Endothelial cell of umbilical vein (primary cell): ENCODE results near the gene PPP1CB. TPM values are rescaled to one million over a fixed set of nuclear protein-coding genes. Genes with fewer than 3 reads are reported as not detected.

Experiments used
- BruUV-seq: library from RNA; stranded (reverse); fragments of 400-500 nt; replicated peaks from 2 replicates; lab custom pipeline; 2021; lab: Mats Ljungman, UMichigan
- CTCF ChIA-PET: fragments of 300-600, 350-600 bp; sonication (Branson Sonifier 250); formaldehyde crosslinking; loops from one replicate; lab custom pipeline; 2021; ENCODE audit warnings: antibody characterized with exemption, inconsistent platforms; lab: Charles Lee
- POLR2A ChIA-PET: fragments of 300-600, 350-600 bp; sonication (Branson Sonifier 250); formaldehyde crosslinking; loops from one replicate; lab custom pipeline; 2021; ENCODE audit warnings: antibody characterized with exemption, inconsistent platforms; lab: Charles Lee
- DNase-seq: peaks from one replicate; pipeline ENCODE4 v3.0.0-alpha.2; 2011; ENCODE audit warnings: low read depth, low spot score
- FAIRE-seq: peaks from 2 replicates; lab custom pipeline; 2011; peaks lifted over from hg19 to GRCh38; lab: Jason Lieb, UNC
- H2AFZ ChIP-seq: 2 replicates; pipeline ENCODE4 v1.6.0; 2012; ENCODE audit warnings: low read depth, low read length, control low read depth, inconsistent platforms
- H3K27ac ChIP-seq: 2 replicates; pipeline ENCODE4 v1.5.1; 2011; ENCODE audit warnings: low read depth, mild to moderate bottlenecking, control low read depth, low read length, moderate library complexity; ENCODE audit not compliant: insufficient read depth
- H3K27me3 ChIP-seq, 2 experiments: 2 replicates each; pipeline versions ENCODE4 v1.6.0 to v1.6.1; 2011; ENCODE audit warnings: low read length in 2 of 2, mixed read lengths in 1 of 2; ENCODE audit not compliant: control insufficient read depth in 2 of 2, insufficient read depth in 2 of 2
- H3K36me3 ChIP-seq, 2 experiments: 2 replicates in 1 of 2; 3 replicates in 1 of 2; pipeline ENCODE4 v1.5.1; 2011; ENCODE audit warnings: low read length in 2 of 2, mild to moderate bottlenecking in 1 of 2, moderate library complexity in 1 of 2; ENCODE audit not compliant: control insufficient read depth in 2 of 2, insufficient read depth in 2 of 2; ENCODE audit errors: extremely low read depth in 1 of 2
- H3K4me1 ChIP-seq: 3 replicates; pipeline ENCODE4 v1.5.1; 2011; ENCODE audit warnings: mild to moderate bottlenecking, low read length; ENCODE audit not compliant: control insufficient read depth, insufficient read depth; ENCODE audit errors: extremely low read depth
- H3K4me2 ChIP-seq: 2 replicates; pipeline ENCODE4 v1.6.1; 2011; ENCODE audit warnings: low read length, control low read depth, mixed read lengths; ENCODE audit not compliant: insufficient read depth
- H3K4me3 ChIP-seq, 3 experiments: fragments of 200-600 bp in 1 of 3; sonication (generic), shearing (Covaris generic) in 1 of 3; replicated peaks in 1 of 3; 2 replicates each; pipeline ENCODE4 v1.5.1; 2011 to 2016; ENCODE audit warnings: control low read depth in 3 of 3, low read length in 3 of 3, mild to moderate bottlenecking in 2 of 3, inconsistent platforms in 1 of 3, low read depth in 1 of 3, moderate library complexity in 1 of 3; ENCODE audit not compliant: insufficient read depth in 1 of 3
- H3K79me2 ChIP-seq: 2 replicates; pipeline ENCODE4 v1.6.0; 2012; ENCODE audit warnings: low read length, inconsistent platforms; ENCODE audit not compliant: control insufficient read depth, insufficient read depth
- H3K9ac ChIP-seq: replicated peaks from 2 replicates; pipeline ENCODE3; 2011; ENCODE audit warnings: low read length, control low read depth; ENCODE audit not compliant: insufficient read depth; ENCODE audit errors: extremely low read depth
- H3K9me1 ChIP-seq: replicated peaks from 3 replicates; pipeline ENCODE4 v1.6.0; 2011; ENCODE audit warnings: mild to moderate bottlenecking, low read length; ENCODE audit not compliant: control insufficient read depth, insufficient read depth; ENCODE audit errors: extremely low read depth
- H3K9me3 ChIP-seq: replicated peaks from 2 replicates; pipeline ENCODE4 v1.5.1; 2012; ENCODE audit warnings: low read length, inconsistent platforms; ENCODE audit not compliant: control insufficient read depth, insufficient read depth
- H4K20me1 ChIP-seq: replicated peaks from 2 replicates; pipeline ENCODE3; 2011; ENCODE audit warnings: mild to moderate bottlenecking, low read length; ENCODE audit not compliant: control insufficient read depth, insufficient read depth; ENCODE audit errors: extremely low read depth
- EZH2 ChIP-seq: IDR thresholded peaks from 2 replicates; pipeline ENCODE4 v1.6.1; 2012; ENCODE audit warnings: borderline replicate concordance, low read depth, mild to moderate bottlenecking, moderate library complexity, low read length, inconsistent platforms; ENCODE audit not compliant: severe bottlenecking
- FOS ChIP-seq: IDR thresholded peaks from 2 replicates; pipeline ENCODE4 v1.6.1; 2011; ENCODE audit warnings: mild to moderate bottlenecking, low read length, moderate library complexity, borderline replicate concordance; ENCODE audit not compliant: insufficient read depth
- GATA2 ChIP-seq: IDR thresholded peaks from 2 replicates; pipeline ENCODE4 v1.7.0; 2011; ENCODE audit warnings: low read depth, mild to moderate bottlenecking, moderate library complexity, mixed read lengths, low read length; ENCODE audit not compliant: insufficient read length, insufficient read depth
- JUN ChIP-seq: IDR thresholded peaks from 2 replicates; pipeline ENCODE4 v1.6.1; 2011; ENCODE audit warnings: borderline replicate concordance, low read depth; ENCODE audit not compliant: insufficient read length, insufficient read depth
- MAX ChIP-seq: IDR thresholded peaks from 2 replicates; pipeline ENCODE4 v1.6.1; 2011; ENCODE audit not compliant: insufficient read depth, insufficient read length
- MYC ChIP-seq: IDR thresholded peaks from one replicate; pipeline ENCODE4 v1.6.1; 2011; ENCODE audit warnings: mild to moderate bottlenecking, low read depth, low read length
- POLR2A ChIP-seq: IDR thresholded peaks from 2 replicates; pipeline ENCODE4 v1.6.1; 2012; ENCODE audit warnings: low read depth, mild to moderate bottlenecking, control low read depth, low read length
- POLR2AphosphoS5 ChIP-seq: IDR thresholded peaks from 2 replicates; pipeline ENCODE4 v1.6.1; 2012; ENCODE audit warnings: low read depth, mild to moderate bottlenecking, control low read depth, low read length, moderate library complexity; ENCODE audit not compliant: insufficient read depth
- dilution Hi-C: fragments of 300-500 bp; cut with MboI; formaldehyde crosslinking; loops from one replicate; pipeline ENCODE4 v1.15.0; 2019; ENCODE audit warnings: low sequenced_read_pairs; ENCODE audit not compliant: extremely low pct_ligation_motif_present
- intact Hi-C: fragments of 100-400 bp; cut with micrococcal nuclease; formaldehyde crosslinking; loops from one replicate; pipeline ENCODE4 v1.10.0; 2022
- polyA plus RNA-seq, 4 experiments: library from polyadenylated mRNA; depleted of rRNA in 3 of 4; stranded (reverse) in 3 of 4; unstranded in 1 of 4; fragments of >200 nt; gene quantifications; 2 replicates each; pipeline versions ENCODE4 v1.2.1 to v1.2.3, GENCODE V29; 2011 to 2012; ENCODE audit warnings: missing spikeins in 1 of 4
- total RNA-seq: library from RNA; stranded (reverse); gene quantifications from 2 replicates; pipeline ENCODE4 v1.2.3, GENCODE V29; 2021
- TF ChIP-seq, protein P1 (sequence below), 2 donors: IDR thresholded peaks; 1 replicate in 1 of 2; 2 replicates in 1 of 2; pipeline ENCODE4 v1.5.1; 2011; ENCODE audit warnings: low read length in 2 of 2, mild to moderate bottlenecking in 2 of 2, moderate library complexity in 2 of 2, control low read depth in 1 of 2, inconsistent platforms in 1 of 2, low read depth in 1 of 2; ENCODE audit not compliant: insufficient read depth in 1 of 2; ENCODE audit errors: extremely low read depth in 1 of 2

Gene PPP1CB
- total and polyA plus RNA-seq, 2 donors (not counting 3 experiments of a cell fraction or from before 2014, with no cell fraction given) = 29.8 to 163 TPM

GRCh38 chr2:28838971-28839370 lies 87.3 kb downstream of the PPP1CB start:
- Histone ChIP-seq H3K9me3 (no peaks in the 10 kb centered on the region), H3K9ac (no peak overlapping the region), H3K79me2 (no peaks in the 10 kb centered on the region), H3K27me3 (no peaks in the 10 kb centered on the region), H3K9me1 (no peaks in the 10 kb centered on the region), H2AFZ (no peak overlapping the region), H3K4me1 (peaks cover 3% of the 10 kb centered on the region), H3K27ac (no peak overlapping the region), H3K4me3 (no peak overlapping the region), H4K20me1 (no peaks in the 10 kb centered on the region), H3K36me3 (no peaks in the 10 kb centered on the region), H3K4me2 (no peak overlapping the region)
- FAIRE-seq (no peak), DNase-seq (no peak)
- no peak for TF ChIP-seq JUN
- TF ChIP-seq GATA2 = no peak
- TF ChIP-seq MYC = no peak
- TF ChIP-seq MAX = no peak
- TF ChIP-seq, protein P1, sequence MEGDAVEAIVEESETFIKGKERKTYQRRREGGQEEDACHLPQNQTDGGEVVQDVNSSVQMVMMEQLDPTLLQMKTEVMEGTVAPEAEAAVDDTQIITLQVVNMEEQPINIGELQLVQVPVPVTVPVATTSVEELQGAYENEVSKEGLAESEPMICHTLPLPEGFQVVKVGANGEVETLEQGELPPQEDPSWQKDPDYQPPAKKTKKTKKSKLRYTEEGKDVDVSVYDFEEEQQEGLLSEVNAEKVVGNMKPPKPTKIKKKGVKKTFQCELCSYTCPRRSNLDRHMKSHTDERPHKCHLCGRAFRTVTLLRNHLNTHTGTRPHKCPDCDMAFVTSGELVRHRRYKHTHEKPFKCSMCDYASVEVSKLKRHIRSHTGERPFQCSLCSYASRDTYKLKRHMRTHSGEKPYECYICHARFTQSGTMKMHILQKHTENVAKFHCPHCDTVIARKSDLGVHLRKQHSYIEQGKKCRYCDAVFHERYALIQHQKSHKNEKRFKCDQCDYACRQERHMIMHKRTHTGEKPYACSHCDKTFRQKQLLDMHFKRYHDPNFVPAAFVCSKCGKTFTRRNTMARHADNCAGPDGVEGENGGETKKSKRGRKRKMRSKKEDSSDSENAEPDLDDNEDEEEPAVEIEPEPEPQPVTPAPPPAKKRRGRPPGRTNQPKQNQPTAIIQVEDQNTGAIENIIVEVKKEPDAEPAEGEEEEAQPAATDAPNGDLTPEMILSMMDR (IDR thresholded peaks at IDR 0.05; ENCODE audit: extremely low read depth in 1 of 2, insufficient read depth in 1 of 2, low read depth in 1 of 2, low read length in 2 of 2) = no peak
- no peak for TF ChIP-seq FOS
- TF ChIP-seq POLR2A = no peak
- TF ChIP-seq EZH2 = no peak
- no peak for TF ChIP-seq POLR2AphosphoS5
- CTCF ChIA-PET = no interaction called here
- intact Hi-C loops = no loop called here
- no TSS peak for BruUV-seq
- dilution Hi-C loops = no loop called here
- POLR2A ChIA-PET = interaction anchor here (0.7 kb wide), 1 partner anchor 21 kb away, joined by 3 read pairs; no protein-coding TSS in a partner anchor
